Gastroesophageal sphincter (tissue), 4 donors: ENCODE measurements around the gene CTNNBIP1. TPM values are rescaled to one million over a fixed set of nuclear protein-coding genes. Genes with fewer than 3 reads are reported as not detected.

Experiments
- ATAC-seq: fragments of 150-250 bp; one replicate; pipeline ENCODE4 v1.9.1; 2016; ENCODE audit warnings: mild to moderate bottlenecking, moderate library complexity
- H3K27ac ChIP-seq, 4 donors: fragments of 200-600 bp; sonication (generic) in 3 of 4; 1 replicate in 3 of 4; 2 replicates in 1 of 4; pipeline ENCODE4 v1.5.1; 2016 to 2019
- H3K27me3 ChIP-seq: fragments of 200-600 bp; sonication (generic); one replicate; pipeline ENCODE4 v1.5.1; 2019
- H3K36me3 ChIP-seq, 2 donors: fragments of 200-600 bp; sonication (generic); one replicate each; pipeline ENCODE4 v1.5.1; 2019; ENCODE audit warnings: control low read depth in 1 of 2
- H3K4me1 ChIP-seq, 3 donors: fragments of 200-600 bp; sonication (generic); 1 replicate in 2 of 3; 2 replicates in 1 of 3; pipeline ENCODE4 v1.5.1; 2016 to 2019; ENCODE audit warnings: control low read depth in 2 of 3
- H3K4me3 ChIP-seq, 2 donors: fragments of 200-600 bp; sonication (generic); one replicate each; pipeline ENCODE4 v1.5.1; 2019; ENCODE audit warnings: mild to moderate bottlenecking in 1 of 2, moderate library complexity in 1 of 2
- H3K9me3 ChIP-seq, 3 donors: fragments of 200-600 bp; sonication (generic); one replicate each; pipeline ENCODE4 v1.5.1; 2017 to 2019; ENCODE audit warnings: control low read depth in 2 of 3
- EP300 ChIP-seq: sonication (generic); formaldehyde crosslinking; IDR thresholded peaks from one replicate; pipeline ENCODE4 v1.6.1; 2017; ENCODE audit warnings: antibody characterized with exemption, mild to moderate bottlenecking
- POLR2A ChIP-seq, 2 donors: fragments of 450-650 bp; IDR thresholded peaks; one replicate each; pipeline ENCODE4 v1.6.1; 2017; ENCODE audit warnings: antibody characterized with exemption in 2 of 2, mild to moderate bottlenecking in 2 of 2, moderate library complexity in 1 of 2
- POLR2AphosphoS5 ChIP-seq: sonication (generic); formaldehyde crosslinking; IDR thresholded peaks from one replicate; pipeline ENCODE4 v1.6.1; 2017; ENCODE audit warnings: antibody characterized with exemption
- whole genome bisulfite sequencing, 2 donors: methylation state at CpG; one replicate each; pipeline ENCODE4 v1.1.5; 2018; ENCODE audit warnings: low coverage in 1 of 2; 5-methylcytosine and 5-hydroxymethylcytosine counted together
- total RNA-seq, 4 donors: library from RNA; depleted of rRNA; stranded (reverse); fragments of >200 nt; gene quantifications; one replicate each; pipeline ENCODE4 v1.1.0, GENCODE V29; 2016
- TF ChIP-seq, protein P1 (sequence below), 4 experiments: fragments of 200-600 bp in 2 of 4; fragments of 450-650 bp in 2 of 4; sonication (generic) in 1 of 4; IDR thresholded peaks; one replicate each; pipeline ENCODE4 v1.5.1; 2017 to 2019; ENCODE audit warnings: antibody characterized with exemption in 4 of 4, mild to moderate bottlenecking in 2 of 4, moderate library complexity in 2 of 4

CTNNBIP1 gene
- total RNA-seq, 4 donors from 2014 or later: 13.7 to 27.6 (median 21.0) TPM

DNA sequence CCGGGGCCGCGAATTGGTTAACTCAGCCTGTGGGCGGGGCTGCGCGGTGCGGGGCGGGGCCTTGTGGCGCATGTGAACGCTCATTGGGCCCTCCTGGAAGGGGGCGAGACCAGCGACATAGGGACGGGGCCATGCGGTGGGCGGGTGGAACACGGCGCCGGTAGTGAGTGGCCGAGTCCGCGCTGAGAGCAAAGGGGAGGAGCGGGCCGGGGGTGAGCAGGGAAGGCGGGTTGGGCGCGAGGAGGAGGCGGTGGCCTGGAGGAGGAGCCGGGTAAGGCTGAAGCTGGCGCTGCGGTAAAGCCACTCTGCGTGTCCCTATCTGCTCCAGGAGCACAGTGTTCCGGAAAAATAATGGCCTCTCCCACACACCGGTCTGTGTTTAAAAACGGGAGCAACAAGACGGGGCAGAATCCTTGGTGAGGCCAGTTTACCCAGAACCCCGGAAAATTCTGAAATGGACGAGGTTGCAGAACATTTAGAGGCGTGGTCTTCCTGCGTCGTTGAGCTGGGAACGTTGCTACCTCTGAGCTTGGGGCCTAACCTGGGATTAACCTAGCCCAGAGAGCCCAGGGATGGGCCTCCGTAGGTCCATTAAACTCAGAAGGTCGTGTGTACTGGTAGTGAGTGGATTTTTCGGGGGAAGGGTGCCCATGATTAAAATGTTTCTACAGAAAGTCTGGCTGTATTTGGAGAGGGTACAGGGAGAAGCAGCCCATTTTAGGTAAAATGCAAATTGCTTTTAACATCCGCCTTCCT lies 532 bp upstream of the CTNNBIP1 start:
- Histone ChIP-seq H3K4me1 (peaks cover 0 to 33% (median 17%) of the 10 kb centered on the region in 3 donors), H3K9me3 (no peaks in the 10 kb centered on the region), H3K4me3 (peak overlapping the region; percentile 66 to 80), H3K27ac (peak overlapping the region; percentile 91 to 97 (median 96)), H3K36me3 (no peaks in the 10 kb centered on the region), H3K27me3 (no peaks in the 10 kb centered on the region)
- WGBS, 2 donors: 0% methylated on average over 5 to 8 of the region's 45 CpGs
- ATAC-seq: peak; percentile 98
- TF ChIP-seq POLR2A (IDR thresholded peaks at IDR 0.05): peak; percentile 90 to 95
- TF ChIP-seq, protein P1, sequence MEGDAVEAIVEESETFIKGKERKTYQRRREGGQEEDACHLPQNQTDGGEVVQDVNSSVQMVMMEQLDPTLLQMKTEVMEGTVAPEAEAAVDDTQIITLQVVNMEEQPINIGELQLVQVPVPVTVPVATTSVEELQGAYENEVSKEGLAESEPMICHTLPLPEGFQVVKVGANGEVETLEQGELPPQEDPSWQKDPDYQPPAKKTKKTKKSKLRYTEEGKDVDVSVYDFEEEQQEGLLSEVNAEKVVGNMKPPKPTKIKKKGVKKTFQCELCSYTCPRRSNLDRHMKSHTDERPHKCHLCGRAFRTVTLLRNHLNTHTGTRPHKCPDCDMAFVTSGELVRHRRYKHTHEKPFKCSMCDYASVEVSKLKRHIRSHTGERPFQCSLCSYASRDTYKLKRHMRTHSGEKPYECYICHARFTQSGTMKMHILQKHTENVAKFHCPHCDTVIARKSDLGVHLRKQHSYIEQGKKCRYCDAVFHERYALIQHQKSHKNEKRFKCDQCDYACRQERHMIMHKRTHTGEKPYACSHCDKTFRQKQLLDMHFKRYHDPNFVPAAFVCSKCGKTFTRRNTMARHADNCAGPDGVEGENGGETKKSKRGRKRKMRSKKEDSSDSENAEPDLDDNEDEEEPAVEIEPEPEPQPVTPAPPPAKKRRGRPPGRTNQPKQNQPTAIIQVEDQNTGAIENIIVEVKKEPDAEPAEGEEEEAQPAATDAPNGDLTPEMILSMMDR (IDR thresholded peaks at IDR 0.05): peak in 1 of 4 experiments; percentile 11
- no peak for TF ChIP-seq EP300
- peak; percentile 91 for TF ChIP-seq POLR2AphosphoS5

DNA sequence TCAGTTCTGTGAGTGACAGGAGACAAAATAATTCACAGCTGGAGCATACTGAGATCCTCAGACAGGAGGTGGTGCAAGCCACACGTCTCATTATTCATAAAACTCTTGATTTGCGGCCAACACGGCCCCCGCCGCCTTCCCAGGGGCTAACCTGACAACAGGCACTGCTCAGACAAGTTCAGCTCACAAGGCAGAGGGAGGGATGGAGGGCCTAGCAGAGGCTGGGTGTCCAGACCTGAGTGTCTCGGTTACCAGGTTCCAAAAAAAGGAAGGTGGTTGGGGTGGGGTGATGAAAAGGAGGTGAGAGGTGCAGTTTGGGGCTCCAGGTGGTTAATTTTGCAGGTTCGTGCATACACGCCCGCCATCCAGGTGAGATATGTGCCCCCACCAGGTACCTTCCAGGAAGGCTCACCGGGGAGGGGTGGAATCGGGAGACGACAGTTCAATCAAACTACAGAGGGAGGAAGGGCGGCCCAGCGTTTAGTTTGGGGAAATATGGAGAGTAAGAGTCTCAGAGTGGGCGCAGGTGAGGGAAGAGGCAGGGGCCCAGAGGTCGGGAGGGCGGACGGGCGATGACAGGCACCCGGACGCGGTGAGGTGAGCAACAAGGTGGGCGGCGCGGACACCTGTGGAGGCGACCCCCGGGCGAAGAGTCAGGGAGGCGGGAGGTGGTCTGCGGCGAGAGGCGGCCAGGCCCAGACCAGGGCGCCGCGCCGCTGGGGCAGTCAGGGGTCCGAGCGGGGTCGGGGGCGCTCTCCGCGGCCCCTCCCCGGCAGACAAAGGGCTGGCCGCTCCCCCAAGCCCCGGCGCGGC lies 629 bp downstream of the CTNNBIP1 start:
- H3K9me3 ChIP-seq: no peaks in the 10 kb centered on the region
- ATAC-seq: no peak
- H3K4me1 ChIP-seq: peaks cover 0 to 33% (median 17%) of the 10 kb centered on the region in 3 donors
- peak overlapping the region; percentile 6 to 83 (median 80) for H3K27ac ChIP-seq
- peak overlapping the region; percentile 52 to 80 for H3K4me3 ChIP-seq
- no peaks in the 10 kb centered on the region for H3K27me3 ChIP-seq
- 3% methylated on average over 16 of the region's 47 CpGs; no CpG with 5 or more reads in 1 of the 2 donors for WGBS, 2 donors
- TF ChIP-seq POLR2AphosphoS5: no peak
- TF ChIP-seq, protein P1 (IDR thresholded peaks at IDR 0.05): no peak
- H3K36me3 ChIP-seq: no peaks in the 10 kb centered on the region

DNA sequence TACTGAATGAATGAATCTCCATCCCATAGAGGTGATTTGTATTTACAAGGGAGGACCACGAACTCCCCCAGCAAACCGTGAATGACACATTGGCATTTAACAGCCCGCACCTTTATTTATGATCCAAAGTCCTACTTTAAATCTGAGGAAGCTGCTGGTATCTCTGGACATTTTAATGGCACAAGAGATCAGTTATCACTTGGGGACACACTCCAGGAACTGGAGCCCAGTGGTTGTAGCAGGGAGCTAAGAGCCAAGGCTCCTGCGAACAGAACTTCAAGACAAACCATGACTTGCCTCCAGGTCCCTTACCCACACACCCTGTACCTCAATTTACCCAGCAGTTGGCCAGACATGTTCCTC lies 1.2 kb downstream of the CTNNBIP1 start:
- TF ChIP-seq EP300: no peak
- peak overlapping the region in 1 of 4 donors; percentile 83 for H3K27ac ChIP-seq
- no peak for ATAC-seq
- peaks cover 0 to 33% (median 17%) of the 10 kb centered on the region in 3 donors for H3K4me1 ChIP-seq
- H3K4me3 ChIP-seq: peak overlapping the region in 1 of 2 donors; percentile 80
- no peaks in the 10 kb centered on the region for H3K27me3 ChIP-seq
- no peaks in the 10 kb centered on the region for H3K36me3 ChIP-seq
- no peaks in the 10 kb centered on the region for H3K9me3 ChIP-seq
- WGBS, 2 donors: 61 to 77% methylated on average over 3 of the region's 4 CpGs

DNA sequence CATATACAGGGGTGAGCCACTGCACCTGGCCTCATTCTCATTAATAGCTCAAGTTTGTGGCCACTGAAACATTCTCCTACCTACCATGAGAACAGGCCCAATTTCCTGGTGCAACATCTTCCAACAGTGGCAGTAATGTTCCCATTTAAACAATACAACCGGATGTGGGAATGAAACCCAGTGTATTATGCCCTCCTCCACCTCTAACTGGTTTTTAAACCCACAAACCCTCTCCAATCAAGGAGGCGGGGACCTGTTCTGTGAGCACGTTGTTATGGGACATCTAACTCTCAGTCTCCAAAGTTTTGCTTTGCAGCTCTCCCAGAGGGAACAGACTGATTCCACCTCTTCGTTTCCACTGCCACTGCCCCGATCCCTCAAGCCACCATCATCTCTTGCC lies 2.6 kb downstream of the CTNNBIP1 start:
- Histone ChIP-seq H3K27me3 (no peaks in the 10 kb centered on the region), H3K9me3 (no peaks in the 10 kb centered on the region), H3K36me3 (no peaks in the 10 kb centered on the region), H3K4me3 (no peak overlapping the region), H3K4me1 (peaks cover 0 to 35% (median 17%) of the 10 kb centered on the region in 3 donors), H3K27ac (no peak overlapping the region)
- WGBS, 2 donors: 64 to 69% methylated on average over 5 of the region's 5 CpGs
- TF ChIP-seq EP300 (no peak), POLR2AphosphoS5 (no peak), POLR2A (IDR thresholded peaks at IDR 0.05) (no peak)
- TF ChIP-seq, protein P1 (IDR thresholded peaks at IDR 0.05): no peak
- ATAC-seq: no peak

DNA sequence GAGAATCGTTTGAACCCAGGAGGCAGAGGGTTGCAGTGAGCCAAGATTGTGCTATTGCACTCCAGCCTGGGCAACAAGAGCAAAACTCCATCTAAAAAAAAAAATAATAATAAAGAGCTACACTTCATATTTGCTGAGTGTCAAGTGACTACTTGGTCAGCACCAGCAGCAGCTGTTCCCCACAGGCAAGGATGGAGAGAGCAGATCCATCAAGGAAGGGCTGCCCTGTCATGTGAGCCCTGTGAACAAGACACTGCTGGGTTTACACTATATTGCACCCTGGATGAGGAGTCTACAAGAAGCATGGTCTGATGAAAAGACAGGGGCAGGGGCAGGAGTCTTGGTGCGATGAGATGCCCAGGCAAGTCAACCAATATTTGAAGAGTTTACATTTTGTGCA lies 3.6 kb downstream of the CTNNBIP1 start:
- TF ChIP-seq POLR2AphosphoS5 (no peak), EP300 (no peak), POLR2A (IDR thresholded peaks at IDR 0.05) (no peak)
- TF ChIP-seq, protein P1 (IDR thresholded peaks at IDR 0.05): no peak
- no peak for ATAC-seq
- Histone ChIP-seq H3K9me3 (no peaks in the 10 kb centered on the region), H3K4me3 (no peak overlapping the region), H3K27me3 (no peaks in the 10 kb centered on the region), H3K36me3 (no peaks in the 10 kb centered on the region), H3K4me1 (peaks cover 0 to 42% (median 15%) of the 10 kb centered on the region in 3 donors), H3K27ac (no peak overlapping the region)
- WGBS, 2 donors: 93 to 100% methylated on average over 2 of the region's 2 CpGs
